H54 (cell line): ENCODE results near the gene TUBGCP6.
"Not testable (repeated sequence)": the region's sequence is repeated elsewhere in the genome, so short reads cannot be mapped to it uniquely, and the experiment has no call there.

ENCODE experiments used
- DNase-seq: peaks from one replicate; pipeline ENCODE4 v3.0.0; 2011; ENCODE audit warnings: low spot score, mixed read lengths; ENCODE audit not compliant: insufficient read length
- FAIRE-seq: peaks from 3 replicates; lab custom pipeline; 2011; peaks lifted over from hg19 to GRCh38; lab: Jason Lieb, UNC
- POLR2A ChIP-seq: IDR thresholded peaks from 2 replicates; pipeline ENCODE4 v1.6.1; 2011; ENCODE audit warnings: low read depth, mild to moderate bottlenecking, low read length

TUBGCP6 gene

GRCh38 chr22:50274771-50275170, 29.9 kb upstream of the TUBGCP6 start:
- FAIRE-seq = no peak
- DNase-seq = no peak
- no peak for TF ChIP-seq POLR2A

DNA sequence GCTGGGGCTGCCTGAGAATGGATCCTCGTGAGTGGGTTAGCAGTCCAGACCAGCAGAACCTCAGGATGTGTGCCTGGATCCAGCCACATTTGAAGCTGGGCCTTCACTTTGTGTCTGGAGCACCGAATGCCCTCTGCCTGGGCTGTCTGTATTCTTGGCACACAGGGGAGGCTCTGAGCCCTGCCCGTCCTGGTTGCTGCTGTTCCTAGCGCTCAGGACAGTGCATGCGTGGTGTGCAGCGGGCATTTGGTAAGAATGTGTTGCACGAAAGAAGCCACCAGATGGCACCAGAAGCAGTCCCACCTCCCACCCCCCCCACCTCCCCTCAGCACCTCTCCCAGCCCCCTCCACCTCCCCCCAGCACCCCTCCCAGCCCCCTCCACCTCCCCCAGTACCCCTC, 29.5 kb upstream of the TUBGCP6 start:
- no peak for DNase-seq
- no peak for FAIRE-seq
- no peak for TF ChIP-seq POLR2A

DNA sequence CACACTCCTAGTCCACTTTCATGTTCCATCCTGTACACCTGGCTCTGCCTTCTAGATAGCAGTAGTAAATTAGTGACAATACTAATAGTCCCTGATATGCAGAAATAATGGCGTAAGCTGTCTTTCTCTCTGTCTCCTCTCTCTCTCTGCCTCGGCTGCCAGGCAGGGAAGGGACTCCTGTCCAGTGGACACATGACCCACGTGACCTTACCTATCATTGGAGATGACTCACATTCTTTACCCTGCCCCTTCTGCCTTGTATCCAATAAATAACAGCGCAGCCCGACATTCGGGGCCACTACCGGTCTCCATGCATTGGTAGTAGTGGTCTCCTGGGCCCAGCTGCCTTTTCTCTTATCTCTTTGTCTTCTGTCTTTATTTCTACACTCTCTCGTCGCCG, 29.0 kb upstream of the TUBGCP6 start:
- DNase-seq, FAIRE-seq: not testable (repeated sequence)

GRCh38 chr22:50273352-50273751, 28.5 kb upstream of the TUBGCP6 start:
- not testable (repeated sequence) for FAIRE-seq, DNase-seq

DNA sequence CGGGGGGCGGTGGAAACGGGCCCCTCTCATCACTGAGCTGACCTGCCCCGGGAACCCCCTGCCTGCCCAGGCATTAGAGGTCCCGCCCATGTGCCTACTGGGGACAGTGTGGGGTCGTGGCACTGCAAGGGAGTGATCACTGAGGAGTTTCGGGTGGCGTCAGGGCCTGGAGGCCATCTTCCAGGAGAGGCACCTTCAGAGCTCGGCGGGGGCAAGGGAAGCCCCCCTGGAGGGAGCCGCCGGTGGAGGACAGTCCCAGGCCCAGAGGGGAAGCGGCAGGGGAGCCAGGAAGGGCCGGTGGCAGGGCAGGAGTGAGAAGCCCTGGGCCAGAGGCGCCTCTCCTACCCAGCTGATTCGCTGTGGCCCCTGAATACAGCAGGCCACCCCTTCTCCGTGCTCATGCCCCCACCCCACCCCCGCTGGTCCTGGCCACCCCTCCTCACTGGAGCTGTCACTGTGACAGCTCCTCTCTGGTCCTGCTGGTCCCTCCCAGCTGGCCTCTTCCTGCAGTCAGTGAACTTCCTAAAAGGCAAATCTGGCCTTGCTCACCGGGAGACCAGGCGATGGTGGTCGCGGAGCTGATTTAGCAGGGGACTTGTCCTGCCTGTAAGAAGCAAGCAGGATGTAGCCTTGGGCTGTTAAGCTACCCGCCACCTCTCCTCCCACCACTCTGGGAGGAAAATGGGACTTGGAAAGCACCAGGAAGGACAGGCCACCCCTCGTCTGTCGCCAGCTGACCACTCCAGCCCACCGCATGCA, 27.4 kb upstream of the TUBGCP6 start:
- no peak for FAIRE-seq
- no peak for DNase-seq
- TF ChIP-seq POLR2A = no peak

- no peak for FAIRE-seq
Observed at GRCh38 chr22:50271519-50271970, 26.7 kb upstream of the TUBGCP6 start.

GRCh38 chr22:50270666-50271394, 26.0 kb upstream of the TUBGCP6 start:
- DNase-seq (peak; percentile 68), FAIRE-seq (no peak)
- TF ChIP-seq POLR2A = no peak

More at GRCh38 chr22:50271519-50271970, 26.7 kb upstream of the TUBGCP6 start:
- peak; percentile 65 for DNase-seq
- TF ChIP-seq POLR2A = no peak

GRCh38 chr22:50269970-50270665, 25.3 kb upstream of the TUBGCP6 start, which contains the start of gene MAPK11:
Gene MAPK11, minus strand, starts transcription at chr22:50270380. Its CDS starts 88 bp downstream, at chr22:50270292.
- TF ChIP-seq POLR2A = no peak
- DNase-seq = peak; percentile 63
- FAIRE-seq = no peak

DNA sequence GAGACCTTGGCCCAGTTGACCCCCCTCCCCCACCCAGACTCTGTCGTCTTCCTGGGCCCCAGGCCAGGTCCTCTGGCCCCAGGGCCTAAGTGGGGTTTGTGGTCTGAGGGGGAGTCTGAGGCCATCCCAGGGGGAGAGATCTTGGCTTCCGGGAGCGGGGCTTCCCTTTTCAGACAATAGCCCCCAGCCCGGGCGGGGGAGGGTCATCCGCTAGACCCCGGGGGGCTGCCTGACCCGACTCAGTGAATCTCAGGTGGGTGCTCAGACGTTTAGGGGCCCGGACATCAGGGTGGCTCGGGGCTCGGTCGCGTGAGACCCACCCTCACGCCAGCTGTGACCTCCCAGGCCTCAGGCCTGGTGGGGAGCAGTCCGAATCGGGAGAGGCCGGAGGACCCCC, 24.7 kb upstream of the TUBGCP6 start:
- FAIRE-seq (no peak), DNase-seq (no peak)
- TF ChIP-seq POLR2A = no peak

DNA sequence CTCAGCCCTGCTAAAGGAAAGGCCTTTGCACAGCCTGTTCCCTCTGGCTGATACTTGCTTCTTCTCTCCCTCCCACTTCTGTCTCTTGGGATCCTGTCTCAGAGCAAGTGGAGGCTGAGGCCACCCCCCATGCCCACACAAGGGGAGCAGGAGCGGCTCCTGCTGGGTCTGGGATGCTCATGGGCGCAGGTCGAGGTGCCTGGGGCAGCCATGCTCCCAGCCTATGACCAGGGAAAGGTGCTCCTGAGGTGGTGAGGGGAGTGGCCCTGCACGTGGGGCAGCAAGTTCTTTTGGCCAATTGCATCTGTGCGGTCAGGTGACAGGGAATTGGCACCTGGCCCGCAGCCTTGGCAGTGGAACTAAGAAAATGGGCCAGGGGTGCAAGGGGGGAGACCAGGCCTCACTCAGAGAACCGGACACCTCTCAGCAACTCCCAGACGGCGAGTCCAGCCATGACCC, 23.9 kb upstream of the TUBGCP6 start:
- TF ChIP-seq POLR2A = no peak
- DNase-seq = no peak
- no peak for FAIRE-seq

- FAIRE-seq (no peak), DNase-seq (no peak)
- no peak for TF ChIP-seq POLR2A
Observed at GRCh38 chr22:50267591-50268390, 23.0 kb upstream of the TUBGCP6 start.

DNA sequence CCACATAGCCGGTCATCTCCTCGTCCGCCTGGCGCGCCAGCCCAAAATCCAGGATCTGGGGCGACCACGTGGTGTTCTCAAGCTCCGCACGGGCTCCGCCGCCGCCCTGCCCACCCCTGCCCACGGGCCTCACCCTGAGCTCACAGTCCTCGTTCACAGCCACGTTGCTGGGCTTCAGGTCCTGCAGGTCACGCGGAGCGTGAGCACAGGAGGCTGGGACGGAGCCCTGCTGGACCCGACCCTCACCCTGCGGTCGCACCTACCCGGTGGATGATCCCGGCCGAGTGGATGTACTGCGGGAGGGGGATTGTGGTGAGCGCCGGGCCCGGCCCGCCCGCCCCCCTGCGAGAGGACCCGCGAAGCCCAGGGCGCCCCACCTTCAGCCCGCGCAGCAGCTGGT, 22.2 kb upstream of the TUBGCP6 start:
- no peak for TF ChIP-seq POLR2A
- no peak for FAIRE-seq

GRCh38 chr22:50264946-50265669, 20.3 kb upstream of the TUBGCP6 start:
- no peak for FAIRE-seq
- DNase-seq = no peak
- no peak for TF ChIP-seq POLR2A

More for the DNA sequence above, 22.2 kb upstream of the TUBGCP6 start:
- no peak for DNase-seq
